Activated gamma-delta T cell treated with Interleukin-2 at 50 U/mL for 16 hours (primary cell): ENCODE data around the gene IMMP2L.

Source experiments
- DNase-seq: peaks from one replicate; pipeline ENCODE4 v3.0.0-alpha.2; 2020

Gene IMMP2L

DNA sequence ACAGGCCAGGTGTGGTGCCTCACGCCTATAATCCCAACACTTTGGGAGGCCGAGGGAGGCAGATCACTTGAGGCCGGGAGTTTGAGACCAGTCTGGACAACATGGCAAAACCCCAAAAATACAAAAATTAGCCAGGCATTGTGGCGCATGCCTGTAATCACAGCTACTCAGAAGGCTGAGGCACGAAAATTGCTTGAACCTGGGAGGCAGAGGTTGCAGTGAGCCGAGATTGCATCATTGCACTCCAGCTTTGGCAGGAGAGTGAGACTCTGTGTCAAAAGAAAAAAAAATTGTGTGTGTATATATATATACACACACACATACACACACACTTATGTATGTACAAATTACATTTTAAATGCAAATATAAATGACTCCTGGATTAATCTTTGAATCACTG, 548.2 kb downstream of the IMMP2L start:
- no peak for DNase-seq

DNA sequence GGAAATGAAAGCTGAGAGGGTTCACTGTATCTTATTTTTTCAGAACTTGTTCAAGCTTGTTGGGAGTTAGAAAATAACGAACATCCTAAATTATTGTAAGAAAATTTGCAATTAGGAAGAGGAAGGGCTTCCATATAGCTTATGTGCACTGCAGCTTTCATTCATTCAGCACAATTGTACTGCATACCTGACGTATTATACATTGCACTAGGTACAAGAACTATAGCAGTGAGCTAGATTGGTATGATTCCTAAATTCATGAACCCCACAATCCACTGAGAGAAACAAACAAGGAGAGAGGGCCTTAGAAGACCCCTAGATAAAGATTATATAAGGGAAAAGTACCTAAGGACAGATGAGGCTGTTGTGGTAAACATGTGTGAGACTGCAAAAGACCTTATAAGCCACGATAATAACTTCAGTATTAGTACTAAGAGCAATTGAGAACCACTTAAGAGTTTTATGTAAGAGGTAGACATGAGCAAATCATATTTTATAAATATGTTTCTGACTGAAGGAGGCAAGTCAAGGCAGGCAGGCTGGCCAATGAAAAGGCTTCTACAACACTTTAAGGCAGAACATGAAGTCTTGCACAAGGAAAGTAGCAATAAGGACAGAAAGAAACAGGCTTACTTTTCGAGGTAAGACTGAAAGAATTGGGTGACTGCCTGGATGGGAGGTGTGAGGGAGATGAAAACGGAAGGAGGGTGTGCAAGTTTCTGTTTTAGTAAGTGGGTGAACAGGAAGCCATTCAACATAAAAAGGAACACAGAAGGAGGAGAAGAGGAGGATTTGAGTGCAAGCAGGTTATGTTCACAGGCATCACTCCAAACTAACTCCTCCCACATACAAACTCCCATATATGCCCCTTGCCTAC, 549.3 kb downstream of the IMMP2L start:
- peak; percentile 16 for DNase-seq

DNA sequence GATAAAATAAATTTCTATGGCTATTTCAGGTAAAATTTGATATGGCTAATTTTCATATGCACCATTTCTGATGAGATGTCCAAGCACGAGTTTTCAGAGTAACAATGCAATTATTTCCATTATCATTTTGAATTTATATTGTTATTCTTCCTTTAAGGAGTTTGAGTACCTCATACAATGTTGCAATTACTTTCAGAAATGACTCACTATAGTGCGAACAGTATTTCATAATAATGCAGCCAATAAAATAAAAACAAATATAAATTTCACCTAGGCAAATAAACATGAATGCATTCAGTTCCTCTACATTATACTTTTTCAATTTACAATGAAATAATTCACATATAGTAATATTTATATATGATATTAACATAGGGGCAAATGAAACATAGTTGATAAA, 550.1 kb downstream of the IMMP2L start:
- no peak for DNase-seq

DNA sequence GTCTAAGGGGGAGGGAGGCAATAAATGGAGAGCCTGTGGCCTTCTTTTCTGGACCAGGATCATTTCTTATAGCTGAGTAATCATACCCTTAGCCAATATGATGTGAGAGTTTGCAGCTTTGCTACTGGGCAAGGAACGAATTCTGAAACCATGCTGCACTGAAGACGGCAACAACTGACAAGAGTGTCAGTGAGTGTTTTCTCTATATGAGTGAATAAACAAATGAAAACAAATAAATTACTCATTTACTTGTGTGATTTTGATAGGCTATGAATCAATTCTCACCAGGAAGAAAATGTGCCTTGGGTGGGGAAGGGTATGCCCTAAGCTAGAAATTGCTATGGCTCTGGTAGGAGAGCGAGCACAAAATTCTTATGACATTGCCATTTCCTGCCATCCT, 550.8 kb downstream of the IMMP2L start:
- DNase-seq: no peak

DNA sequence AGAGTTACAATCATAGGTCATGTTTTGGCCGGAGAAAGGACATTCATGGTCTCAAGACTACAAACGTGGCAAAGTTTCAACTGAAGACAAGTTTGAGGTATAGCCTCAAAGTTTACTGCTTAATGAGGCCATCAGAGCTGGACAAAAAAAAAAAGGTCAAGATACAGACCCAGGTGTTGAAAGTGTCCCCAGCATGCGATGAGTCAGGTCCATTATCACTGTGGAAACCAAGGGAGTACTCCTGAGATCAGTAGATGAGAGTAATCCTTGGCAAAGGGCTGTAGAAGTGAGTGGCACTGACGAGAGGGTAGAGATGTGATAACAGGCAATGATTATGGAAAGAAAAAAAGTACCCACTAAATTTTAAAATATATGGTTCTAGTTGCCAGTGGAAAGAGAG, 551.5 kb downstream of the IMMP2L start:
- no peak for DNase-seq

DNA sequence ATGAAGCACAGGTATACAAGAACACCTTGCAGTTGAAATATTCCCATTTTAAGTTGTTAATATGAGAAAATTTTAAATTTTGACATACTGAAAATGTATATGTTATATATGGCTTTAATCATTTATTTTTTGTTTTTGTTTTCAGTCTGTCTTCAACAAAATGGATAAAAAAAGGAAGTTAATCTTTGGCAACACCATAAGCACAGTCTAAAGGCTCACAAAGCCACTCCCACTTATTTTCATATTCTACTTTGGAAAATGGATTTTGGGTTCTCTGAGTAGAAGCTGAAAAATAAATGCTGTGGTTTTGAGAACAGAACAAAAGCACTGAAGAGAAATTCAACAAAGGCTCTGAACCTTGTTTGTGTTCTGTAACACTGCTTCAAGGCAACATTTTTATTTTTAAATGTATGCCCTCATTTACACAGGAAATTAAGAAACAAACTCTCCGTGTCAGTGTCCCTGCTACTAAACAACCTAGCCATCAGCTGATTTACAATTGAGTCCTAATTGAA, 552.7 kb downstream of the IMMP2L start:
- DNase-seq: no peak

DNA sequence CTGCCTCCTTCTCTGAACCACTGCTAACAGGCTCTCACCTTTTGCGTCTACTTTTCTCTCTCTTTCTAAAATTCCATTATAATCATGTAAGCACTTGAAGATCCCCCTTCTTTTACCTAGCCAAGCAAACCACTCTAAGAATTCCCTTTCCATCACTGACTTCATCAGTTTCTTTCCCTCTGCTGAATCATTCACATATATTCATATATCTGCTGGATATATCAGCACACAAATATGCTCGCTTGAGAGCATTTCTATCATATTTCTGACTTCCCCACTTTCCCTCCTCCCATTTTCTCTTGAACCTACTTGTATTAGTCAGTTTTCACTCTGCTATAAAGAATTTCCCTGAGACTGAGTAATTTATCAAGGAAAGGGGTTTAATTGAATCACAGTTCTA, 555.6 kb downstream of the IMMP2L start:
- DNase-seq: no peak

DNA sequence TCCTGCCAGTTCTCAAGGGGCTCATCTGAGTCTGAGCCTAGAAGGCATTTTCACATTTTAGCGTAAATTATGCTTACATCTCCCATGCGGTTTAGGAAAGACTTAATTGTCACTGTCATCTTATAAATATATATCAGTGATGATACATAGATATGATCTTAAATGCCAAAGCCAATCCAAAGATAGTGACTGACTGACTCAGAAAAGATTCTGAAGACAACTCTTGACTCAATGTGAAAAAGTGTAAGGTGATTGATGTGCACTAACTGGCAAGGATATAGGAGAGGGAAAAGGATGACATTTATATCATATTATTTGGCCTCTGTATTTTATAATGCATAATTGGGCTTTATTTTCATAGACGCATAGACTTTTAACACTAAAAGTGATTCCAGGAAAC, 556.3 kb downstream of the IMMP2L start:
- no peak for DNase-seq

DNA sequence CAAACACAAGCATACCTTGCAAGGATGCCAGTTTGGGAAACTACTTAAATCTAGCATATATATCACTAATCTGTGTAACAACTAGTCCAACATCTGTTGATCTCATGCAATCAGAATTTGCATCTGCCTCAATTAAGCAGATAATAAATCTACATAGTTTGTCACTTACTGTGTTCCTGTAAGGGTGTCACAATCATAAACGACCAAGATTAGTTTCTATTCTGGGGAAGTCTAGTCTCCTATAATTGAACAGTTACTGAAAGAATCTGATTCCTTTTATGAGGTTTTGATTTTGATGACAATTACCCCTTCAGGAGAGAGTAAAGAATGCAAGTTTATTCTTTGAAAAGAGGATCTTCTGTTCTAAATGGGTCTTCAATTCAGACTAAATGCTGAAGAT, 556.8 kb downstream of the IMMP2L start:
- DNase-seq: no peak

DNA sequence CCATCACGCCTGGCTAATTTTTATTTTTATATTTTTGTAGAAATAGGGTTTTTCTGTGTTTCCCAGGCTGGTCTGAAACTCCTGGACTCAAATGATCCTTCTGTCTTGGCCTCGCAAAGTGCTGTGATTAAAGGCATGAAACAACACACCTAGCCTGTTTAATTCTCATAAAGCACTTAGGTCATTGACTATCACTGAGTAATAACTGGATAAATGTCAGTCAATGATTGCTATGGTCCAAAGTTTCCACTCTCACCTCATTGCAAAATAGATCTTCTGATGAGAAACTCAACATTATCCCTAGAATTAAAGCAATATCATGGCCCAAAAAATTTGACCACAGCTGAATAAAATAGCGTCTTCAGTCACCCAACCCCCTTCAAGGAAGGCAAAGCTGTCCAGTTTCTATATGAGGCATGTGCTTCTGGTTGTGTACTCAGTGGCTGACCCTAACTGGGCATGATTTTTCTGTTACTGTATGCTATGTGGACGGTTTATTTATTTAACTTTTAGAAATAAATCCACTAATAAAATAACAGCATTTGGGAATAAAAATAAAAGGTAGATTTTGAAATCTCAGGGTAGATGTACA, 557.9 kb downstream of the IMMP2L start:
- no peak for DNase-seq

DNA sequence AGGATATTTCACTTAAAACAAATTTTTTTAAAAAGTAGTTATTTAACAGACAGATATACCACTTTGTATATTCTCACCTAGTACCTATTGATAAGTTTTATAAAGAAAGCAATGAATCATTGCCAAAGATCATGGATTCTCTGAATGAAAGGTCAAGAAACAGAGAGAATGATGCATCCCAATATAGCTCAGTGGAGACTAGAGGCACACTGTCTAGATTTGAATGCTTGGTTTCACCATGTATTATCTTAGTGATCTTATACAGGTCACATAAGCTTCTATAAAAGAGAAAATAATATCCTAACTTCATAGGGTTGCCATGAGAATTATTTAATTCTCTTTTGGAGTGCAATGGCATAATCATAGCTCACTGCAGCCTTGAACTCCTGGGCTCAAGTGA, 558.4 kb downstream of the IMMP2L start:
- DNase-seq: no peak

DNA sequence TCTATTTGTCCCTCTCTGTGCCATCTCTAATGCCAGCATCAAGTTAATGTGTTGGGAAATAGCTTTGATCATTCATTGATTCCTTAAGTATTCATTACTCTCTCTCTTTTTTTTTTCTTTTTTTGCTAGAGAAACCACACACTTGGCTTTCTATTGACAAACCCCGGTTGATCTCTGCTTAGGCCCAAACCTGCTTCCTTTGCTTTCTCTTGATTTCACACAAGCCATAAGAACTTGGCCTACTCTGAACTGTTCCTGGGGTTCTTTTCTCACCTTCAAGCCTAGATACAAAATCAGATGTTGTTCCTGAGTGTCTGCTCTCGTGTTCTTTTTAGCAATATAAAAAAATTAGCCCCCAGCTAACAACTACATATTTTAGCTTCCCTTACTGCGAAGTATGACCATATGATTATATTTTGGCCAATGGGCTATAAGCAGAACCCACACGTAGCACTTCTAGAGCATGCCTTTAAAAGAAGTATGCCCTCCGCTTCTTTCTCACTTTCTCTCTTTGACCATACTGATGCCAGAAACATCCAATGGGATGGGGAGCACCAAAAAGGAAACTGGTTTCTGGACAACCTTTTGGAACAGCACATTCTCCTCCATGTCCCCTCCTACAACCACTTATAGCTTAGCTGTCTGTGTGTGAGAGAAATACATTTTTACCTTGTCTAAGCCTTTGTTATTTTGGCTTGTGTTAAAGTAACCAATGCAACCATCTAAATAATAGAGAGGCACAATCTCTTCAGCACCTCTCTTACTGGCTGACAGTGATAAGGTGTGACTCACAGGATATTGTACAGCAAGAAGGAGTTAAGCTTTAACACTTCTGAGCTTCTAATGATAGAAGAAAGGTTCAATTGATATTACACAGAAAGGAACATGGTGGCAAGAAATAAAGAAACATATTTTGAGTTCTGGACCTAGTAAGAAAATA, 568.0 kb downstream of the IMMP2L start:
- no peak for DNase-seq

DNA sequence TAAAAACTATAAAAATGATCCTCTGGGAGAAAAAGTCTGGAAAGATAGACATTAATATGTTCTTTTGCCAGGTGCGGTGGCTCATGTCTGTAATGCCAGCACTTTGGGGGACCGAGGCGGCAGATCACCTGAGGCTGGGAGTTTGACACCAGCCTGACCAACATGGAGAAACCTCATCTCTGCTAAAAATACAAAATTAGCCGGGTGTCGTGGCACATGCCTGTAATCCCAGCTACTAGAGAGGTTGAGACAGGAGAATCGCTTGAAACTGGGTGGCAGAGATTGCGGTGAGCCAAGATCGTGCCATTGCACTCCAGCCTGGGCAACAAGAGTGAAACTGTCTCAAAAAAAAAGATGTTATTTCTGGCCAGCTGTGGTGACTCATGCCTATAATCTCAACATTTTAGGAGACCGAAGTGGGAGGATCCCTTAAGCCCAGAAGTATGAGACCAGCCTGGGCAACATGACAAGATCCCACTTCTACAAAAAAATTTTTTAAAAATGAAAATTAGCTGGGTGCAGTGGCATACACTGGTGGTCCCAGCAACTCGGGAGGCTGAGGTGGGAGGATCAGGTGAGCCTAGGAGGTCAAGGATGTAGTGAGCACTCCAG, 573.3 kb downstream of the IMMP2L start:
- no peak for DNase-seq

DNA sequence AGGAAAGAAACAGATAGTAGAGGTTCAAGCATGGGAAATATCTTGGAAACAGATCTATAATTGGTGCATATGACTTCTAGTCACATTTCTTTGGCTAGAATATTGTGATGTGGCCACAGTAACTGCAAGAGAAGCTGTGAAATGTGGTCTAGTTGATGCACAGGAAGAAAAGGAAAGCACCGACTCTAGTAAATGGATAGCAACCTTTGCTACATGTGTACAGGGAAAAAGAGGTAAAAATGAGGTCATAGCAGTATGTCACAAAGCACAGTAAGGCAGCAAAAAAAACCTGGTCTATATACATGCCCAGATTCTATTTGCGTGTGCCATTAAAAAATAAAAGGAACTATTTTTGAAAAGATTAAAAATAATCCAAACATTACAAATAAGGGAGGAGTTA, 573.9 kb downstream of the IMMP2L start:
- DNase-seq: no peak

DNA sequence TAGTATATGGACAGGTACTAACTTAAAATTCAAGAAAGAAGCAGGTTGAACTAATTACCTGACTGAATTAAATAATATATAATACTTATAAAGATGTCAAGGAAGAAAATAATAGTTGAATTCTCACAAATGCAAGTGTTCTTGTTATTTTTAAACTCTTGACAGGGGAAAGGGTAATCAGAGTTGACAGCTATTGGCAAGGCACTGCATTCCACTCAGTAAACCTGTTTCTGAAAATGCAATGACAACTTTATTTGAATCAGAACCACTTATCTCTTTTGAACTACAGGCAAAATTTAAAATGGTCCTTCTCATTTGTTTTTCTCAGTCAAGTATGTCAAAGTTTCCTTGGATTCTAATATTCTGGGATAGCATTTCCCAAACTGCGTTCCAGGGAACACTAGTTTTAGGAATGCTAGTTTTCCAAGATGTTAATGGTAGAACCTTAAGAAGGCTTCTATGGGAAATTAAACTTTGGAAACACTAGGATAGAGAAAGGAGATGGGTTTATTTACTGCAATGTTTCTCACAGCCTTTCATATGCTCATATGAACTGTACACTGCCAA, 575.1 kb downstream of the IMMP2L start:
- no peak for DNase-seq

DNA sequence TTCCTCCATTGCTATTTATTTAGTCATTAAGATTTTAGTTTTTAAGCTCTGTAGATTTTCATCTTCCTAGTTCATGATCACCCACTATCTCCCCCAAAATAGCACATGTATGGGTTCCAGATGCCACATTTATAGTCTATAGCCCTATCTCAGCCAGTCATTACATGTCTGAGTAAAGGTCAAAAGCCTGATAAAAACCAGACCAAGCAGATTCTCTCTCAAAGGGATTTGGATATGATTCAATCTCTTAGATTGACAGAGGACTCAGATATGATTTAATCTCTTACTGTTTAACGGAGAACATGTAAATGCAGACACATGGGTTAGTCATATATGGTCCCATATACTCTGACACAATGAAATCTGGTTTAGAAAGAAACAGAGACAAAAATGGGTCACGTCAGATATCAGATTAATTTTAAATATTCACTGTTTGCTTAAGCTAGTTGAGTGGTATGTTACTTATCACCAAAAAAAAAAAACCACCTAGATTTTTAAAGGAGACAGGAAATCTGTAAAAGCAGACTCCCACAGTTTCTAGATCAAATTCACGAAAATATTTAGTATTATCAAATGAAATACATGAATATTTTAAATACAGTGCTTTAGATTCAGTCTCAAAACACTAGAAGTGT, 578.4 kb downstream of the IMMP2L start:
- DNase-seq: no peak

DNA sequence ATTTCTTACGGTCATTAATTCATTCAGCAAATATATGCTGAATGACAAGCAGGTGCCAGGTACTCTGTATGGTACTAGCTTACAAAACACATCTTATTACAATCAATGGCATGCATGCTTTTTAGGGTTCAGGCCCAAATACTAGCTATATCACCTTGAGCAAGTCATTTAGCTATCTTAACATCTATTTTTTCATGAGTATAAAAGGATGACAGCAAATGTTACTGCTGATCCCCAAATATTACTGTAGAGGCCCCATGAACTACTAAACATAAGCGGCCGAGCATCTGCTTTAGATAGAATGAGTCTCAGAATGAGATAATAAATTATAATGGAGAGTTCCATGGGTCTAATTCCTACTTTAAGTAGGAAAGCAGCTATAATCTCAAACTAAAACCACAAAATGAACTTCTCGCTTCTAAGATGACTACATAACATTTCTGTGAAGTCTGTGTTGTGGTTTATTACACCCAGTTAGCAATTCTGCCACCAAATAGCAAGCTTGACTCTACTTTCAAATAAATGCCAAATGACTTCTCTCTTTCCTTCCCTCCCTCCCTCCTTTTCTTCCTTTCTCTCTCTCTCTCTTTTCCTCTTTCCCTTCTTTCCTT, 585.1 kb downstream of the IMMP2L start:
- DNase-seq: no peak

DNA sequence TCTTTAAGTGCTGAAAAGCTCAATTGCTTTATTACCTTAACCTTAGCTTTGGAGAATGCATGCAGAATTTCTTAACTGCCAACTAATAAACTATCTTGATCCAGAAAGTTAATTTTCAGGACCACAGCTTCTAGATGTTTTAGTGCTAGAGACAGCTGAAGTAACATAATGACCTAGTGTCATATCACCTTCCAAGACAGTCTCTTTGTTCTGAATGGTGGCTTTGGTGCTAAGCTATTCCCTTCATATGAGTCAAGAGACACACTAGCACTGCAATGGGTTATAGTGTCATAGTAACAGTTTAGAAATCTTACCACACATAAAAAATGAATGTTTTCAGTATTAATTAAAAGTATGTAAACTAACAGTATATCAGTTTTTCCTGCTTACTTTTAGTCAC, 586.8 kb downstream of the IMMP2L start:
- DNase-seq: no peak

DNA sequence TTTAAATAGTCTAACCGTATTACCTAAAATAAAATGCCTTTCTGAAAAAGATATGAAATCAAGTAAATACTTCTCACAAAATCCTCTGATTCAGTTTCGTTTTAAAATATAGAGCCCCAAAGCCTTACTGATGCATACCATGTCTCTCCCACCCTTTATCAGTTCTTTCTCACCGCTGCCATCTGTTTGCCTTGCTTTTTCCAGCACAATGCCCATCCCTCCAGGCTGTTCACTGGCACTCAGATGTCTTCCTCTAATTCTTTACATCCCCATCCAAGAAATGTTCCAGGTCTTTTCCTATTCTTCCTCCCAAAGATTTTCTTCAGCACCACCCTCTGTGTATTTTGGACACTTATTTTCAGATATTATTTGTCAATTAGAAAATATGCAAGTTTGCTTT, 587.9 kb downstream of the IMMP2L start:
- DNase-seq: no peak

DNA sequence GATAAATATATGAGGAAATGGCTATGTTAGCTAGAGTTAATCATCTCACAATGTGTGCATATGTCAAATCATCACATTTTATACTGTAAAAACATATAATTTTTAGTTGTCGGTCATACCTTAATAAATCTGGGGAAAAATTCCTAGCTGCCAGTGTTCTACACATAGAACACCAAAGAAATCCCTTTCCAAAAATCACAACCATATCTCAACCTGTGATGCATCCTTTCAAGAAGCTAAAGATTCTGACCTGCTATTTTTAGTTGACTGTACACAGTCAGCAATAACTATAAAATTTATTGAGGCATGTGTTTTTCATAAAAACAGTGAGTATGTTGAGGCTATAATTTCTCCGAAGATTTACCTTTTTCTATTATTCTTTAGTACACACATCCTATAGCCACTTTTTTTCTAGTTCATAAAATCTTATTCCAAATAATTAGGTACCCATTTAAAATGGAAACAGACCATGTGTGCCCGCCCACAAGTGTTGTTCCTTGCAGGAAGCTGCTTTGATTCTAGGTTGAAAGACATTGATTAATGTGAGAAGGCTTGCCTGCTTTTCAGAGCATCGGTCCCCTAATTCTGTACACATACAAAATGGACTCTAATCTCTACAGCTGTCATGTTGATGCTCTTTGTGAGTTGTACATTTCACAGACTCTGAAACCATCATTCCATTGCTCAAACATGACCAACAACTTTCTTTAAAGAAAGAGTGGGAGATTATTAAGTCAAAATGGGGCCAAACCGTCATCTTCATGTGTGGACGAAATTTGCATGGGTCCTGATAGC, 588.9 kb downstream of the IMMP2L start:
- no peak for DNase-seq

DNA sequence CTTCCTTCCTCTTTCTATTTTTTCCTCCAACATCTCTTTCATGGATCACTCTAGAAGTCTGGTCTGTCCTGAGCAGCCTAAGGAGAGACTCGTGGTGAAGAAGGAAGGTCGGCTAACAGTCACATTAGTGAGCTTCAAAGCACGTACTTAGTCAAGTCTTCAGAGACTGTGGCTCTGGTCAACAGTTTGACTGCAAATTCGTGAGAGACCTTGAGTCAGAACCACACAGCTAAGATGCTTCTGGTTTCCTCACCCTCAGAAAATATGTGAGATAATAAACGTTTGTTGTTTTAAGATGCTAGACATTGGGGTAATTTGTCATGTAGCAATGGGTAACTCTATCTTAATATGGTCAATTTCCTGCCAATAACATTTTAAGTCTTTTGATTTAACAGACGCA, 597.5 kb downstream of the IMMP2L start:
- no peak for DNase-seq
